Heart right ventricle (tissue), 16 donors: ENCODE results near the gene MDP1. TPM values are rescaled to one million over a fixed set of nuclear protein-coding genes. Genes with fewer than 3 reads are reported as not detected.
"Not testable (repeated sequence)": the region's sequence is repeated elsewhere in the genome, so short reads cannot be mapped to it uniquely, and the experiment has no call there.

Experiments
- ATAC-seq, 8 donors: fragments of 200-7000 bp; cut with Tn5 transposase; one replicate each; pipeline ENCODE4 v1.9.1; 2020; ENCODE audit warnings: mild to moderate bottlenecking in 8 of 8, moderate library complexity in 8 of 8, moderate number of reproducible peaks in 1 of 8
- DNase-seq, 2 donors: peaks; one replicate each; pipeline ENCODE4 v3.0.0-alpha.2; 2020
- H3K27ac ChIP-seq, 10 donors: fragments of 200-600 bp; sonication (generic) in 2 of 10; one replicate each; pipeline versions ENCODE4 v1.5.0 to v1.8.0; 2020 to 2022; ENCODE audit warnings: mild to moderate bottlenecking in 3 of 10
- H3K27me3 ChIP-seq, 7 donors: fragments of 200-600 bp; one replicate each; pipeline ENCODE4 v1.8.0; 2021 to 2022; ENCODE audit warnings: mild to moderate bottlenecking in 2 of 7
- H3K36me3 ChIP-seq, 9 donors: fragments of 200-600 bp; sonication (generic) in 1 of 9; one replicate each; pipeline versions ENCODE4 v1.5.0 to v1.8.0; 2020 to 2022; ENCODE audit warnings: mild to moderate bottlenecking in 2 of 9
- H3K4me1 ChIP-seq, 9 donors: fragments of 200-600 bp; sonication (generic) in 1 of 9; one replicate each; pipeline versions ENCODE4 v1.5.0 to v1.8.0; 2020 to 2022; ENCODE audit warnings: mild to moderate bottlenecking in 4 of 9
- H3K4me3 ChIP-seq, 10 donors: fragments of 200-600 bp; sonication (generic) in 2 of 10; one replicate each; pipeline versions ENCODE4 v1.5.0 to v1.8.0; 2020 to 2022; ENCODE audit warnings: mild to moderate bottlenecking in 7 of 10, moderate library complexity in 2 of 10
- H3K9me3 ChIP-seq, 11 donors: fragments of 200-600 bp in 10 of 11; sonication (generic) in 2 of 11; one replicate each; pipeline versions ENCODE4 v1.5.0 to v1.8.0; 2013 to 2022; ENCODE audit warnings: mild to moderate bottlenecking in 2 of 11, control low read depth in 1 of 11, moderate library complexity in 1 of 11
- CTCF ChIP-seq, 9 donors: fragments of 200-600 bp; sonication (generic) in 2 of 9; IDR thresholded peaks; one replicate each; pipeline versions ENCODE4 v1.5.0 to v1.8.0; 2021 to 2022; ENCODE audit warnings: antibody characterized with exemption in 9 of 9, mild to moderate bottlenecking in 5 of 9, moderate library complexity in 1 of 9
- WGBS, 2 donors: extraction: QIAGEN DNeasy Blood & Tissue Kit; methylation state at CpG; one replicate each; pipeline ENCODE4 v1.1.7; 2013; ENCODE audit warnings: inconsistent platforms in 1 of 2; 5-methylcytosine and 5-hydroxymethylcytosine counted together
- intact Hi-C, 10 donors: fragments of 100-400 bp; cut with DNase I; formaldehyde crosslinking; loops; one replicate each; pipeline versions ENCODE4 v1.11.1 to v1.14.2; 2022
- polyA plus RNA-seq, 2 donors: library from polyadenylated mRNA; stranded (reverse); fragments of 200-250 nt; gene quantifications; one replicate each; pipeline ENCODE4 v1.2.3, GENCODE V29; 2013
- total RNA-seq, 10 donors: library from RNA; stranded (reverse); fragmentation: NEBNext Ultra II Directional in 3 of 10; extraction: Animal tissue kit (Norgen Biotek cat#: 25700) in 3 of 10; gene quantifications; one replicate each; pipeline versions ENCODE4 v1.2.1 to v1.2.4, GENCODE V29; 2021 to 2023
- donor health status: Arrhythmogenic right ventricular cardiomyopathy.
- donor health status: ischemic (EF 13 %, LVEDD 7.1; RV severe dilation, severe dysfunction).
- donor health status: healthy with polysubstance abuse.
- donor health status: DM: no; HTN: yes; CAD: no.
- donor health status: DM: no; HTN: no; CAD: no.
- donor health status: ischemic (EF 25% LVEDD 6.9; RV normal size, moderate dysfunction).
- donor health status: ischemic (EF 25% LVEDD 5.7; RV mildly dilated, moderate dysfunction).
- donor health status: healthy.
- donor health status: DM: yes; HTN: yes; CAD: no.
- donor health status: Ischemic cardiomyopathy.
- donor health status: ischemic (EF 35%, LVEDD 5.7; RV mildly dilated, moderate dysfunction).
- donor health status: nonischemic (EF 11% LVEDD 7.7; RV severe dilation, severe dysfunction).
- donor health status: DM: yes; HTN: yes; CAD: no.
- donor health status: PGD.
- donor health status: ischemic (EF 29% LVEDD 5.4; RV normal size, mild dysfunction).
- donor health status: nonischemic (EF 23%, LVEDD 6.1; RV moderate dilation, normal function).

MDP1 gene
- total and polyA plus RNA-seq, 12 donors: 13.9 to 23.5 (median 19.2) TPM

- Histone ChIP-seq H3K9me3 (no peaks in the 10 kb centered on the region), H3K27ac (no peak overlapping the region), H3K4me1 (peaks cover 0 to 4% (median 0%) of the 10 kb centered on the region in 9 donors), H3K27me3 (no peaks in the 10 kb centered on the region), H3K4me3 (no peak overlapping the region), H3K36me3 (peaks cover 0 to 90% (median 35%) of the 10 kb centered on the region in 9 donors)
- DNase-seq (no peak), ATAC-seq (no peak)
- TF ChIP-seq CTCF (IDR thresholded peaks at IDR 0.05): no peak
- intact Hi-C loops: no loop called here
- WGBS, 2 donors: 97 to 99% methylated on average over 11 of the region's 11 CpGs
These were observed 9.4 kb downstream of the MDP1 start for GRCh38 chr14:24206260-24207103.

GRCh38 chr14:24204163-24205146 lies 11.4 kb downstream of the MDP1 start:
- WGBS, 2 donors: 95 to 96% methylated on average over 7 of the region's 7 CpGs
- no peak for ATAC-seq
- Histone ChIP-seq H3K27ac (no peak overlapping the region), H3K4me3 (no peak overlapping the region), H3K36me3 (peaks cover 0 to 85% (median 29%) of the 10 kb centered on the region in 9 donors), H3K9me3 (no peaks in the 10 kb centered on the region), H3K4me1 (peaks cover 0 to under 1% (median 0%) of the 10 kb centered on the region in 9 donors), H3K27me3 (no peaks in the 10 kb centered on the region)
- DNase-seq: no peak
- intact Hi-C loops: no loop called here
- no peak for TF ChIP-seq CTCF (IDR thresholded peaks at IDR 0.05)

GRCh38 chr14:24203249-24203886 lies 12.5 kb downstream of the MDP1 start:
- ATAC-seq, intact Hi-C loops: not testable (repeated sequence)
- 97 to 98% methylated on average over 15 to 16 of the region's 16 CpGs for WGBS, 2 donors

GRCh38 chr14:24202538-24202937 lies 13.3 kb downstream of the MDP1 start:
- intact Hi-C loops, ATAC-seq, H3K27me3 ChIP-seq, H3K9me3 ChIP-seq, H3K27ac ChIP-seq, DNase-seq, H3K4me3 ChIP-seq: not testable (repeated sequence)
- peaks cover 0 to 12% (median 4%) of the 10 kb centered on the region in 9 donors for H3K4me1 ChIP-seq
- peaks cover 0 to 68% (median 21%) of the 10 kb centered on the region in 9 donors for H3K36me3 ChIP-seq
- 90 to 91% methylated on average over 8 of the region's 8 CpGs for WGBS, 2 donors

More at GRCh38 chr14:24203249-24203886, 12.5 kb downstream of the MDP1 start:
- H3K4me3 ChIP-seq, DNase-seq, H3K27me3 ChIP-seq, H3K27ac ChIP-seq, H3K9me3 ChIP-seq: not testable (repeated sequence)
- Histone ChIP-seq H3K36me3 (peaks cover 0 to 77% (median 29%) of the 10 kb centered on the region in 9 donors), H3K4me1 (peaks cover 0 to 11% (median 0%) of the 10 kb centered on the region in 9 donors)
